Ovary (tissue), 3 donors: Measurements from ENCODE around the gene USH1G.

Source experiments
- CTCF ChIP-seq, 3 donors: fragments of 450-650 bp in 2 of 3; fragments of 200-600 bp in 1 of 3; IDR thresholded peaks; one replicate each; pipeline versions ENCODE4 v1.5.1 to v1.8.0; 2016 to 2022; ENCODE audit warnings: antibody characterized with exemption in 3 of 3, mild to moderate bottlenecking in 1 of 3
- EP300 ChIP-seq: sonication (generic); formaldehyde crosslinking; IDR thresholded peaks from one replicate; pipeline ENCODE4 v1.6.1; 2017; ENCODE audit warnings: antibody characterized with exemption
- POLR2A ChIP-seq: fragments of 450-650 bp; IDR thresholded peaks from one replicate; pipeline ENCODE4 v1.6.1; 2017; ENCODE audit warnings: antibody characterized with exemption, mild to moderate bottlenecking, moderate library complexity
- donor health status: DM: no; HTN: no; CAD: no.

DNA sequence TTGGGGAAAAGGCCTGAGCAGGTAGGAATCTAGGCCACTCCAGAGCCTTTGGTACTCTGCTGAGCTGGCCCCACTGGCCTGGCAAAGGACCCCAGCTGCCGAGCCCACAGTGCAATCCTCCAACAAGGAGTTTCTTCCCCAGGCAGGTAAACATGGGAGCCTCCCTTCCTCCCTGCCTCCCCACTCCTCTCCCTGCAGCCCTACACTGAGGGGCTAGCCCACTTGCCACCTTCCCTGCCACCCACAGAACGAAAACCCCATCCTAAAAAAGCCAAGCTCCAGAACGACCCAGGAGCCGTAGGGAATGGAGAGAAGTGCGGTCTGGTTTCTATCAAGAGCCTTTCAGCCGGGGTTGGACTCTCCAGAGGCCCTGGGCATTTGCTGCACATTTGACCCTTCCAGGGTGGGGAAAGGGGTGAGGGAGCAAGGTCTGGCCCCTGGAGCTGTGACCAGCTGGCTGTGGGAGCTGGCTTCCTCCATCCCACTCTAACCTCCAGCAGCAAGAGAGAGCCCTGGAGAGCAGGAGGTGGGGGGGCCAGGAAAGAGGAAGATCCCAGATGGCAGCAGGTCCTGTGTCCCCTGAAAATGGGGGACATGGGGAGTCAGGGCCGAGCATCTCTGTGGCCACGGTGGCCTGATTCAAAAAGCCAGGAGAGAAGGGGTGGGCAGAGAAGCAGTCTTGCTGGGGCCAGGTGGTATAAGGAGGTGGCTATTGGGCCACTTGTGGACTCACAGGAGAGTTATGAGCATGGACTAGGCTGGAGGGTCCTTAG, 48.2 kb upstream of the USH1G start:
- TF ChIP-seq EP300 (no peak), CTCF (IDR thresholded peaks at IDR 0.05) (no peak), POLR2A (no peak)
